Right renal pelvis (tissue), 4 donors: ENCODE data around the gene TEX26. TPM values are rescaled to one million over a fixed set of nuclear protein-coding genes. Genes with fewer than 3 reads are reported as not detected.
"Not testable (repeated sequence)": the region's sequence is repeated elsewhere in the genome, so short reads cannot be mapped to it uniquely, and the experiment has no call there.

Experiments
- DNase-seq, 4 donors: peaks; one replicate each; pipeline ENCODE4 v3.0.0-alpha.2; 2013; ENCODE audit warnings: low read depth in 4 of 4, low spot score in 3 of 4, missing footprints in 1 of 4
- polyA plus RNA-seq, 4 donors: library from polyadenylated mRNA; unstranded; fragments of 120-200 nt; gene quantifications; one replicate each; pipeline ENCODE4 v1.2.1, GENCODE V29; 2013; ENCODE audit not compliant: insufficient read length in 4 of 4

The TEX26 gene
- polyA plus RNA-seq, 4 donors = 1.9 to 3.2 (median 2.1) TPM

DNA sequence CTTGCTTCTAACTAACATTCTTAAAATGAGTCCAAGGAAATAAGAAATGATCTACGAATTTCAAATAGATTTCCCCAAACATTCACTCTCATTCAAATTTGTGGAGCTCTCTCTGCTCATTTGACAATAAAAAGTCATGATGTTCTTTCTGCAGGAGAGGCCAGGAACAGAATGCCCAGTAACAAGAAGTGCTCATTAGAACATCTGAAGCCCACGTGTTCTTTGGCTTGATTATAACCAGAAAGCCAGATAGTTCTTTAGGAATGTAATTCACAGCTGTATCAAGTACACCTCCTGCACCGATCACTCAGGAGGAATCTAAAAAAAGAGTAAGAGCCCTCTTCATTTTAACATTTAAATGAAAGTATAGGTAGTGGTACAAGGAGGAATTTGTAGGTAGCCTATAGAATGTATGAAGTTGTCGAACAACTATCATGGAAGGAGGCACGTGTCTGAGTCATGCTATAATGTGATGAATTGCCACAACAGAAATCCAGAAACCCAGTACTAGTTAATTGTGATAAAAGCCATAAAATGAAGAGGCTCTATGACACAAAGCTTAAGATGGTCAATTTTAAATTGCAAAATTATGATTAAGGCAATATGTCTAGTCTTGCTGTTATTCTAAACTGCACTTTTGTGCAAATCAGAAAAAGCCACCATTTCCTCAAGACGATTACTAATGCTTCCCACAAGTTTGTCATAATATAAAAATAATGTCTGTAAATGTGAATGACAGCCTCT is 13.6 kb upstream of the TEX26 start:
- no peak for DNase-seq

- DNase-seq = no peak
Measured at GRCh38 chr13:30920162-30920909, 12.1 kb upstream of the TEX26 start.

DNA sequence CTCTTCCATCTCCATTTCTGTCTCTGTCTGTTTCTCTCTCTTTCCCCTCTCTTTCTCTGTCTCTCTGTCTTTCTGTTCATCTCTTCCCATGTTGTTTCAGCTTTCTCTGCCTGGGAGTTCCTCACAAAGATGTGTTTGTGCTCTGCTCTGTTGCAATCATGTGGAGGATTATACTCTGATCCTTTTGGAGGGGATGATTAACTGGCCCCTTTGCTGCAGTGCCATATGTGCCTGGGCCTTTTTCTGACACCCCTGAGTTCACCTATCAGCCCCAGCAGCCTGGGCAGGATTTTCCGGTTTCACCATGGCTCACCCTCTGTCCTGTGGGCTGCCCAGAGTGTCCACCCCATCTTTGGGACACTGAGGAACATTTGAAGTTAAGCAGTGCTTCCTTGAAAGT is 9.0 kb upstream of the TEX26 start:
- no peak for DNase-seq

DNA sequence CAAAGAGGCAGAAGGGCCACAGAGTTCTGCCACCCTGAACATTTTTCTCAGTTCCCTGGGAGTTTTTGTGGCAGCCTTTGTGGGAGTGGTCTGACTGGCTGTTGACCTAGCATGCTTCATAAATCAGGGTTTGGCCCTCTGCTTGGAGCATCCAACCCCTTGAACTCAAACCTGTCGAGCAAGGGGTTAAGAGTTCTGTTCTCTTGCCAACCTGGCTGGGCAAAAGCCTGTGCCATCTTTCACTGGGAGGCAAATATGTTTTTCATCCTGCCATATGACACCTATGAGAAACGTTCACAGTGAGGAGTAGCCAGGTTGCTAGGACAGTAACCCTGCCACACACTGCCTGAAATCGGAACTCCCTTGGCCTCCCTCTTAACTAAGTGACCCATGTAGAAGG is 7.7 kb upstream of the TEX26 start:
- DNase-seq = no peak

DNA sequence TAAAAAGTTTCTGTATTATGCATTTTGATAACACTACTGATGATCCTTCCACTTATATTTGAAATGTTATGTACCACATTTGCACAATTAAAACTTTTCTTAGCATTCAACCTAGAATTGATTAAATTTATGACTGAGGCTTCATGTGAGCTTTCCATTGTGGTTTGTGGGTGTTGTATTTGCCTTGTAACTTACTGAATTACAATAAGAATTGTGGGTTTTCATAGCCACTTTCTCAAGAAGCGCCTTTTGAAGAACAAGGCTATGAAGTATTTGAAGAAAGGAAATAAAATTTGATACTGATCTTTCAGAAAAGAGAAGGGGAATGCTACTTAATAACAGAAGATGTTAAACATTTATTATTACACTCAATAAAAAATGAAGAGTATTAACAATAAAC is 7.0 kb upstream of the TEX26 start:
- no peak for DNase-seq

GRCh38 chr13:30926781-30927180 is 5.7 kb upstream of the TEX26 start:
- no peak for DNase-seq

DNA sequence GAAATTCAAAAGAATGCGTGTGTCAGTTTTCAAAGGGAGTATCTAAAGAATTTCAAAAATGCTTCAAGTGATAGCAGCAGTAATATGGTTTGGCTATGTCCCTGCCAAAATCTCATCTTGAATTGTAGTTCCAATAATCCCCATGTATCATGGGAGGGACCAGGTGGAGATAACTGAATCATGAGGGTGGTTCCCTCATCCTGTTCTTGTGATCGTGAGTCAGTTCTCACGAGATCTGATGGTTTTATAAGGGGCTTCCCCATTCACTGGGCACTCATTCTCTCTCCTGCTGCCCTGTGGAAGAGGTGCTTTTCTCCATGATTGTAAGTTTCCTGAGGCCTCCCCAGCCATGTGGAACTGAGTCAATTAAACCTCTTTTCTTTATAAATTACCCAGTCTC is 5.3 kb upstream of the TEX26 start:
- not testable (repeated sequence) for DNase-seq

DNA sequence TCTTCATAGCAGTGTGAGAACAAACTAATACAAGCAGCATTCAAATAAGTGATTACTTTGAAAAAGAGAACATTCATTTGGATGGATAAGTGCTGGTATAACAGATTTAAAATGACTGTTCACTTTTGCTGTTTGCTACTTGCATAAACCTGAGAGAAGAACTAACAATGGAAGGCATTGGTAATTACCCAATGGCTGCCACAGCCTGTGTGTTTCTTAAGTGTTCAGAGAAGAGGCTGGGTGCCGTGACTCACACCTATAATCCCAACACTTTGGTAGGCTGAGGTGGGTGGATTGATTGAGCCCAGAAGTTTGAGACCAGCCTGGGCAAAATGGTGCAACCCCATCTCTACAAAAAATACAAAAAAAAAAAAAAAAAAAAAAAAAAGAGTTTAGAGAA is 4.9 kb upstream of the TEX26 start:
- DNase-seq = no peak

DNA sequence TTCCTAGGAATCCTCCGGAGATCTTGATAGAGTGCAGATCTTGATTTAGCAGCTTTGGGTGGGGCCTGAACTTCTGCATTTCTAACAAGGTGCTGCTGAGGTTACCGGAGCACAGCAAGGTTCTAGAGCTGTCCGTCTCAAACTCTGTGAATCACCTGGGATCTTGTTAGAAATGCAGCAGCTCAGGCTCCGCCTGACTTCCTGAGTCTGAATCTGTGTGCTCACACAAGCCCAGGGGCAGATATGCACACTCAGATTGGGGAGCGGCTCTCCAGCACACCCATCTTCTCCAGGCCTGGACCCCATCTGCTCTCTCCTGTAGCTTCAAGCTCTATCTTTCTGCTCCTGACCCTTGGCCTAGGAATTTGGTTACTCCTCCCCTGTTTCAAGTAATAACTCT is 3.5 kb upstream of the TEX26 start:
- no peak for DNase-seq

DNA sequence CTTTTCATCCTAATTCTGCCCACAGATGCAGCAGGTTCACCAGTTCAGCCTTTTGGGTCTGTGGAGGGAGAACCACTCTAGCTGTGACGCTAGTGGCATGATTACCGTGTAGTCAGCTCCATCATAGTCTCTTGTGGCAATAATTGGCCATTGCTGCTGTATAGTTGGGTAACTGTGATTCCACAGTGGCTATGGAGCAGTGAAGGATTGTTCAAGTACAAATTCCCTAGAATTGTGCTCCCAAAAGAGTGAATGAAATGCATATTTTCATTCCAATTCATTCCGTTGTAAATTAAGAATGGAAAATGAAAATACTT is 856 bp downstream of the TEX26 start:
- no peak for DNase-seq

- no peak for DNase-seq
Measured at GRCh38 chr13:30934381-30934780, 1.9 kb downstream of the TEX26 start.

- no peak for DNase-seq
Measured at GRCh38 chr13:30934803-30935202, 2.3 kb downstream of the TEX26 start.

DNA sequence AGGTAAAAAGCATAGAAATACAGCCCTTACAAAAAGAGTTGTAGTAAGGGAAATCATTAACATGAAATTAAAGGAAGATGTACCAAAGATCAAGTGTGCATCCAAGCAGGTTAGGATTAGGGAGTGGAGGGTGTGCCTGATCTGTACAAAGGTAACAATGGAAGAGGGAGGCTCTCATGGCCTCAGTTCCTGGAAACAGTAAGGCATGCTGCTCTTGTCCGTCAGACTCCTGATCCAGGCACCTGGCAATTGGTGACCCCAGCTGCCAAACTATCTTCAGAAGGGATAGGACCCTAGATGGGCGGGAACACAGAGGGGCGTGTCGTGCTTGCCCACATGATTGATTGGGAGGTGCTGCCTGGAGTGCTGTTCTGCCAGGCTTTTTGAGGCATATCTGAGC is 4.5 kb downstream of the TEX26 start:
- DNase-seq = no peak

DNA sequence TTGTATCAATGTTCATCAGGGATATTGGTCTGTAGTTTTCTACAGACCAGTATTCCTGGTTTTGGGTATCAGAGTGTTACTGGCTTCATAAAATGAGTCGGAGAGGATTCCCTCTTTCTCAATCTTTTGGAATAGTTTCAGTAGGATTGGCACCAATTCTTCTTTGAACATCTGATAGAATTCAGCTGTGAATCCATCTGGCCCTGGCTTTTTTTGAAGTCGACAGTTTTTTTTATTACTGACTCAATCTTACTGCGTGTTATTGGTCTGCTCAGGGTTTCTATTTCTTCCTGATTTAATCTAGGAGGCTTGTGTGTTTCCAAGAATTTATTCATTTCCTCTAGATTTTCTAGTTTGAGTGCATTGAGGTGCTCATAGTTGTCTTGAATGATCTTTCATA is 11.4 kb downstream of the TEX26 start:
- DNase-seq = no peak

DNA sequence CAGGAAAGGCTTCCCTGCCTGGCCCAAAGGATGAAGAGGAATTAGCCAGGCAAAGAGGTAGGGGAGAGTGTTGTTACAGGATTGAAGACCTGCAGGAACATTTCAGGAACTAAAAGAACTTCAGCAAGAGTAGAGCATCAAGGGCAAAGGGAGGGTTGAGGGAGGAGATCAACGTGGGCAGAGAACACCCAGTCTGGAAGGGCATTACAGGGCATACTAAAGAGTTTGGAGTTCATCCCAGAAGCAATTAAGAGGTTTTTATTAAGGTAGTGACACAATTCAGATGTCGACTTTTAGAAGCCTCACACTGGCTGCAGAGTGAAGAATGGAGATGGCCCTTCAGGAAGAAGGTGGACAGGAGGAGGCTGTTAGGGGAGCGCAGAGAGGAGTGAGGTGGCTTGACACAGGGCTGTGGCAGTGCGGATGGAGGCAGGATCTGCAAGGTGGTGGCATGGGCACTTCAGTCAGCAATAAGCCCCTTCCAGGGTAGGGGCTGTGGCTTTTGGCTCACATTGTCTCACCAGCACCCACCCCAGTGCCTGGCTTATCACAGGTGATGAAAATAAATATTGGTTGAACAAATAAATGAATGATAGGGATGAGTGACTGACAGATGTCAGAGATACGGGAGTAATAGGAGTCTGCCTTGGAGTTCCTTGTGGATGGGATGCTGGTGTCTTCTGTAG is 24.9 kb downstream of the TEX26 start:
- no peak for DNase-seq

GRCh38 chr13:30959678-30960077 is 27.2 kb downstream of the TEX26 start:
- no peak for DNase-seq

GRCh38 chr13:30963791-30964190 is 31.3 kb downstream of the TEX26 start:
- no peak for DNase-seq

- DNase-seq = no peak
Measured at GRCh38 chr13:30965380-30965779, 32.9 kb downstream of the TEX26 start.

DNA sequence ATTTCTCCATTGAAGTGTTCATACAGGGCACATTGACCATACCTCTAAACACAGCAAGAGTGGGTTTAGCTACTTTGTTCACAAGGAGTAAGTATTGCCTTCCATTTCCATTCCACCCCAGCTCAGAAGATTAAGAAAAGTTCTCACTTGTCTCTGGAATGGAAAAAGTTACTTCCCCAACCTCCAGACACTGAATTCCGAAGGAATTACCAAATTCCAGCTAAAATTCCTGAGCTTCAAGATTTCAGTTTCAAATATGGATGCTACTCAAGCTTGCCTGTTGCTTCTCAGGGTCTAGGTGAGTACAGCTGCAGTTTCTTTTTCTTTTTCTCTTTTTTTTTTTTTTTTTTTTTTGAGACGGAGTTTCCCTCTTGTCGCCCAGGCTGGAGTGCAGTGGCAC is 33.6 kb downstream of the TEX26 start:
- DNase-seq = no peak

DNA sequence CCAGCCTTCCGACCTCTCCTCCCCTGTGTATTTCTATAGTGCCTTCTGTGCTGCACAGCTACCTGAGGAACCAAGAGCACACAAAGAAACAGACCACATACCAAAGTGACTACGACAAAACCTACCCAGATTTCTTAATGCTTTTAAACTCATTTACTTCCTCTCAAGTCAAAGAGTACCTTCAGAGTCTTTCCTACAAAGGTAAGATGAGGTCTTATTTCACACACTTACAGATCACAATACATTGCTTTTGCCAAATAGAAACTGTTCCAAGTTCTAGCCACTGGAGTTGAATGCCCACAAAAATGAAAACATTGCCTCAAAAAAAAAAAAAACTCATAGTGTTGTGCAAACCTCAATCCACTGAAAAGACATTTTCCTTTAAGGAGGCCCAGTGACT is 36.4 kb downstream of the TEX26 start:
- DNase-seq = no peak

- no peak for DNase-seq
Measured at GRCh38 chr13:30971575-30971974, 39.1 kb downstream of the TEX26 start.

DNA sequence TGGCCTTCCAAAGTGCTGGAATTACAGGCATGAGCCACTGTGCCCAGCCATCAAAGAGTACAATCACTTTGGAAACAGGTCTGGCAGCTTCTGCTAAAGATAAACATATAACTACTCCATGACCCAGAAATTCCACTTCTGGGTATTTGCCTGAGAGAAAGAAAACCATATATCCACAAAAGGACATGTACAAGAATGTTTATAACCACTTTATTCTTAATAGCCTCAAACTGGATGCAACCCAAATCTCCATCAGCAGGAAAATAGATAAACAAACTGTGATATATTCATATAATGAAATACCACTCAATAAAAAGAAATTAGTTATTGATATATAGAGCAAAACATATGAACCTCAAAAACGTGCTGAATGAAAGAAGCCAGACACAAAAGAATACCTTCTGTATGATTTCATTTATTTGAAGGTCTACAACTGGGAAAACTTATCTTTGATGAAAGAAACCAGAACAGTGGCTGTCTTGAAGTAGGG is 40.5 kb downstream of the TEX26 start:
- no peak for DNase-seq
